Sigmoid colon (tissue), 4 donors: Measurements from ENCODE around the gene ARHGAP12.

ENCODE experiments used
- EP300 ChIP-seq, 4 donors: sonication (generic); formaldehyde crosslinking; IDR thresholded peaks; one replicate each; pipeline ENCODE4 v1.6.1; 2017; ENCODE audit warnings: antibody characterized with exemption in 4 of 4
- POLR2A ChIP-seq, 2 donors: fragments of 450-650 bp; IDR thresholded peaks; one replicate each; pipeline ENCODE4 v1.6.1; 2016; ENCODE audit warnings: antibody characterized with exemption in 2 of 2, mild to moderate bottlenecking in 2 of 2, moderate library complexity in 2 of 2
- POLR2AphosphoS5 ChIP-seq, 4 donors: sonication (generic); formaldehyde crosslinking; IDR thresholded peaks; one replicate each; pipeline ENCODE4 v1.6.1; 2017; ENCODE audit warnings: antibody characterized with exemption in 4 of 4
- TF ChIP-seq, protein P1 (sequence below), 4 experiments: fragments of 450-650 bp in 3 of 4; fragments of 200-600 bp in 1 of 4; IDR thresholded peaks; one replicate each; pipeline ENCODE4 v1.5.1; 2016 to 2019; ENCODE audit warnings: antibody characterized with exemption in 4 of 4, mild to moderate bottlenecking in 3 of 4, moderate library complexity in 2 of 4

DNA sequence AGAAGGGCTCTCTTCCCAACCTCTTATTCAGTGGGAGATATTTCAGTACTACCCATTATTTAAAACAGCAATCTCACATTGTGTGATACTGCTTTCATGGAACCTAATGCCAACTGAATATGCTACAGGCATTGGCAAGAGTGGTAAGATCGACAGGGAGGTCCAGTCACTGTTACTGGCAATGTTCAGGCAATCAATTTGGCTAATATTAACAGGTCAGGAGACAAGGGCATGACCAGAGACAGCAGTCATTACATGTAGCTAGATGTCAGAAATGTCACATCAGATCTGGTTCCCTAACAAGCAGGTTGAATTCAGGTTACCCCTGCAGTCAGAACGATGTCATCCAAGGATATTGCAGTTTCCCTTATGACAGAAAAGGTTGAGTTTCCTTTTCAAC is 129.4 kb downstream of the ARHGAP12 start:
- TF ChIP-seq POLR2AphosphoS5 (IDR thresholded peaks at IDR 0.05) (no peak), POLR2A (IDR thresholded peaks at IDR 0.05) (no peak), EP300 (IDR thresholded peaks at IDR 0.05) (no peak)
- TF ChIP-seq, protein P1, sequence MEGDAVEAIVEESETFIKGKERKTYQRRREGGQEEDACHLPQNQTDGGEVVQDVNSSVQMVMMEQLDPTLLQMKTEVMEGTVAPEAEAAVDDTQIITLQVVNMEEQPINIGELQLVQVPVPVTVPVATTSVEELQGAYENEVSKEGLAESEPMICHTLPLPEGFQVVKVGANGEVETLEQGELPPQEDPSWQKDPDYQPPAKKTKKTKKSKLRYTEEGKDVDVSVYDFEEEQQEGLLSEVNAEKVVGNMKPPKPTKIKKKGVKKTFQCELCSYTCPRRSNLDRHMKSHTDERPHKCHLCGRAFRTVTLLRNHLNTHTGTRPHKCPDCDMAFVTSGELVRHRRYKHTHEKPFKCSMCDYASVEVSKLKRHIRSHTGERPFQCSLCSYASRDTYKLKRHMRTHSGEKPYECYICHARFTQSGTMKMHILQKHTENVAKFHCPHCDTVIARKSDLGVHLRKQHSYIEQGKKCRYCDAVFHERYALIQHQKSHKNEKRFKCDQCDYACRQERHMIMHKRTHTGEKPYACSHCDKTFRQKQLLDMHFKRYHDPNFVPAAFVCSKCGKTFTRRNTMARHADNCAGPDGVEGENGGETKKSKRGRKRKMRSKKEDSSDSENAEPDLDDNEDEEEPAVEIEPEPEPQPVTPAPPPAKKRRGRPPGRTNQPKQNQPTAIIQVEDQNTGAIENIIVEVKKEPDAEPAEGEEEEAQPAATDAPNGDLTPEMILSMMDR (IDR thresholded peaks at IDR 0.05) = no peak
